K562 (cell line): ENCODE data around the gene ACSF3. TPM values are rescaled to one million over a fixed set of nuclear protein-coding genes. Genes with fewer than 3 reads are reported as not detected.

ENCODE experiments used
- BHLHE40 ChIP-seq: IDR thresholded peaks from 2 replicates; pipeline ENCODE4 v1.6.1; 2011; ENCODE audit warnings: low read length, improper control_type of control experiment
- CCNT2 ChIP-seq: IDR thresholded peaks from 2 replicates; pipeline ENCODE4 v1.6.1; 2011; ENCODE audit warnings: borderline replicate concordance, low read depth, mild to moderate bottlenecking, moderate library complexity, mixed read lengths, low read length; ENCODE audit not compliant: insufficient read length; ENCODE audit errors: extremely low read depth
- GATAD2B ChIP-seq: fragments of 450-650 bp; IDR thresholded peaks from 2 replicates; pipeline ENCODE4 v1.6.1; 2017; ENCODE audit warnings: mild to moderate bottlenecking, borderline replicate concordance
- HNRNPLL ChIP-seq: fragments of 200-400 bp; formaldehyde crosslinking; IDR thresholded peaks from 2 replicates; pipeline ENCODE4 v1.6.1; 2017; ENCODE audit warnings: low read length, low read depth, mild to moderate bottlenecking; ENCODE audit not compliant: poor library complexity, severe bottlenecking
- KDM5B ChIP-seq: fragments of 200-600 bp; sonication (generic); IDR thresholded peaks from 2 replicates; pipeline ENCODE4 v1.6.1; 2012; ENCODE audit warnings: low read depth, mild to moderate bottlenecking, moderate library complexity, low read length, control low read depth, inconsistent platforms; ENCODE audit not compliant: insufficient replicate concordance
- PHF21A ChIP-seq: fragments of 450-650 bp; IDR thresholded peaks from 2 replicates; pipeline ENCODE4 v1.6.1; 2017; ENCODE audit warnings: low read depth, borderline replicate concordance
- RAD21 ChIP-seq, 2 experiments: fragments of 250-450 bp in 1 of 2; fragments of 450-650 bp in 1 of 2; sonication (Bioruptor Pico) in 1 of 2; formaldehyde crosslinking in 1 of 2; IDR thresholded peaks in 1 of 2; conservative IDR thresholded peaks in 1 of 2; 2 replicates each; pipeline versions ENCODE4 v1.4.0 to v1.8.0; 2020 to 2022; ENCODE audit warnings: mild to moderate bottlenecking in 2 of 2, moderate library complexity in 1 of 2
- RBBP5 ChIP-seq: fragments of 200-600 bp; sonication (generic); IDR thresholded peaks from 2 replicates; pipeline ENCODE4 v1.6.1; 2012; ENCODE audit warnings: borderline replicate concordance, mild to moderate bottlenecking, low read length, control low read depth, inconsistent platforms; ENCODE audit not compliant: insufficient read depth, poor library complexity, severe bottlenecking
- RBFOX2 ChIP-seq: fragments of 200-400 bp; formaldehyde crosslinking; IDR thresholded peaks from 2 replicates; pipeline ENCODE4 v1.6.1; 2017; ENCODE audit warnings: low read depth, mild to moderate bottlenecking, low read length, moderate library complexity
- RBM15 ChIP-seq: fragments of 200-400 bp; formaldehyde crosslinking; IDR thresholded peaks from 2 replicates; pipeline ENCODE4 v1.6.1; 2018; ENCODE audit warnings: mild to moderate bottlenecking, low read length, moderate library complexity; ENCODE audit not compliant: insufficient read depth
- TBP ChIP-seq: optimal IDR thresholded peaks from 2 replicates; pipeline ENCODE3; 2011; ENCODE audit warnings: low read depth, low read length, improper control_type of control experiment
- YY1 ChIP-seq, 3 experiments: IDR thresholded peaks; 2 replicates each; pipeline ENCODE4 v1.6.1; 2011; ENCODE audit warnings: low read length in 2 of 3, mild to moderate bottlenecking in 2 of 3, moderate library complexity in 2 of 3, borderline replicate concordance in 1 of 3, control low read depth in 1 of 3, low read depth in 1 of 3; ENCODE audit not compliant: insufficient read depth in 3 of 3, insufficient replicate concordance in 2 of 3, control insufficient read depth in 1 of 3, insufficient read length in 1 of 3; ENCODE audit errors: extremely low read depth in 1 of 3
- ZNF41 ChIP-seq: fragments of 250-450 bp; sonication (Bioruptor Pico); conservative IDR thresholded peaks from 2 replicates; pipeline ENCODE4 v1.4.0; 2020; ENCODE audit warnings: mild to moderate bottlenecking
- ZNF696 ChIP-seq: fragments of 250-450 bp; sonication (Bioruptor Pico); conservative IDR thresholded peaks from 2 replicates; pipeline ENCODE4 v1.4.0; 2020; ENCODE audit warnings: mild to moderate bottlenecking, moderate library complexity
- polyA plus RNA-seq, 8 experiments: library from polyadenylated mRNA; depleted of rRNA in 4 of 8; stranded (reverse) in 5 of 8; unstranded in 3 of 8; fragments of >200 nt; fragmentation: Nextera tagmentation in 2 of 8; fragmentation: Illumina TruSeq in 1 of 8; extraction: Ambion mirVana in 2 of 8; extraction: Trizol in 1 of 8; gene quantifications; 2 replicates each; pipeline versions ENCODE4 v1.2.1 to v1.2.3, GENCODE V29; 2011 to 2014; ENCODE audit warnings: inconsistent platforms in 1 of 8, missing spikeins in 1 of 8
- total RNA-seq, 7 experiments: library from RNA; depleted of rRNA in 6 of 7; stranded (reverse); fragments of >200 nt in 6 of 7; fragmentation: Illumina TruSeq in 2 of 7; extraction: Trizol in 2 of 7; gene quantifications; 2 replicates each; pipeline versions ENCODE4 v1.2.1 to v1.2.3, GENCODE V29; 2011 to 2021; ENCODE audit warnings: low replicate concordance in 1 of 7
- TF ChIP-seq, protein P1 (sequence below): fragments of 250-450 bp; sonication (Bioruptor Pico); IDR thresholded peaks from 2 replicates; pipeline ENCODE4 v1.4.0; 2020; ENCODE audit warnings: mild to moderate bottlenecking
- TF ChIP-seq, protein P2 (sequence below), 2 experiments: fragments of 450-650 bp; conservative IDR thresholded peaks; 2 replicates each; pipeline ENCODE4 v1.6.1; 2017; ENCODE audit warnings: mild to moderate bottlenecking in 2 of 2, moderate library complexity in 2 of 2
- TF ChIP-seq, protein P3 (sequence below): fragments of 200-800 bp; sonication (Bioruptor generic); IDR thresholded peaks from 2 replicates; pipeline ENCODE4 v1.6.1; 2016; ENCODE audit warnings: missing genetic modification characterization, missing compliant biosample characterization

Gene ACSF3
- total and polyA plus RNA-seq, 9 of the 15 experiments (the other 6 are each of a cell fraction or from before 2014, with no cell fraction given): 0.77 to 32.8 (median 14.7) TPM

DNA sequence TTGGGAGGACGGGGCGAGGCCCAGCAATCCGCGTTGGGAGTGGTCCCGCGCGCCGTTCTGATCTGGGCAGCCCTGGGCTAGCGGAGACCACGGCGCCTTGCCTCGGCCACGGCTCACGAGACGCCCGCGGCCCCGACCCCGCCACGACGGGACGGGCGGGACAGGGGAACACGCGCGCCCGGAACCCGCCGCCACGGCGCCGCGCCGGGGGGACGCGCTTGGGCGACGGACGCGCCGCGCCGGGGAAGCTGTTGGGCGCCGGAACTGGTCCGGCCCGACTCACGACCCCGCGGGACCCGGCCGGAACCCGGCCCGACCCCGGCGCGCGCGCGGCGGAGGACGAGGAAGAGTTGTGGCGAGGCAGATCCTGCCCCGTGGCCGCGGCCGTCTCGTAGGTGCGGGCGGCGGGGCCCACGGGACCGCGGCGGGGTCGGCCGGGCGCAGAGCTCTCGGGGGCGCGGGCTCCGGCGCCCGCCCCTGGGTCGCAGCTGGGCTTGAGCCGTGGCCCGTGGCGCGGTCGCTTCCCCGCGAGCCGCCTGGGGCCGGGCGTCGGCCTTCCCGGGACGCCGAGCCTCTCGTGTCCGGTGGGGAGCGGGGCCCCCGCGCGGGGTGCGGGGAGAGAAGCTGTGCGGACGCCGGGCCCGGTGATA is at the start of gene ACSF3 (continued):
- peak; percentile 84 for TF ChIP-seq CCNT2
- TF ChIP-seq BHLHE40: peak; percentile 32; the same call in 1 of the 2 replicates
- peak; percentile 64 for TF ChIP-seq TBP
- TF ChIP-seq YY1 (IDR thresholded peaks at IDR 0.05; ENCODE audit: borderline replicate concordance in 1 of 3, control insufficient read depth in 1 of 3, extremely low read depth in 1 of 3, insufficient read depth in 3 of 3, insufficient read length in 1 of 3, insufficient replicate concordance in 2 of 3, low read depth in 1 of 3, low read length in 2 of 3): peak in 2 of 3 experiments; percentile 74 to 87
- peak; percentile 98 for TF ChIP-seq RBBP5
- TF ChIP-seq KDM5B: peak; percentile 81
- TF ChIP-seq, protein P1, sequence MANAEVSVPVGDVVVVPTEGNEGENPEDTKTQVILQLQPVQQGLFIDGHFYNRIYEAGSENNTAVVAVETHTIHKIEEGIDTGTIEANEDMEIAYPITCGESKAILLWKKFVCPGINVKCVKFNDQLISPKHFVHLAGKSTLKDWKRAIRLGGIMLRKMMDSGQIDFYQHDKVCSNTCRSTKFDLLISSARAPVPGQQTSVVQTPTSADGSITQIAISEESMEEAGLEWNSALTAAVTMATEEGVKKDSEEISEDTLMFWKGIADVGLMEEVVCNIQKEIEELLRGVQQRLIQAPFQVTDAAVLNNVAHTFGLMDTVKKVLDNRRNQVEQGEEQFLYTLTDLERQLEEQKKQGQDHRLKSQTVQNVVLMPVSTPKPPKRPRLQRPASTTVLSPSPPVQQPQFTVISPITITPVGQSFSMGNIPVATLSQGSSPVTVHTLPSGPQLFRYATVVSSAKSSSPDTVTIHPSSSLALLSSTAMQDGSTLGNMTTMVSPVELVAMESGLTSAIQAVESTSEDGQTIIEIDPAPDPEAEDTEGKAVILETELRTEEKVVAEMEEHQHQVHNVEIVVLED: peak; percentile 90
- TF ChIP-seq ZNF41 (CRISPR knock-in tag): 0 out of 2 replicates have a peak, but pooled peaks have one; percentile 20
- TF ChIP-seq ZNF696 (CRISPR knock-in tag): no peak
- TF ChIP-seq, protein P2, sequence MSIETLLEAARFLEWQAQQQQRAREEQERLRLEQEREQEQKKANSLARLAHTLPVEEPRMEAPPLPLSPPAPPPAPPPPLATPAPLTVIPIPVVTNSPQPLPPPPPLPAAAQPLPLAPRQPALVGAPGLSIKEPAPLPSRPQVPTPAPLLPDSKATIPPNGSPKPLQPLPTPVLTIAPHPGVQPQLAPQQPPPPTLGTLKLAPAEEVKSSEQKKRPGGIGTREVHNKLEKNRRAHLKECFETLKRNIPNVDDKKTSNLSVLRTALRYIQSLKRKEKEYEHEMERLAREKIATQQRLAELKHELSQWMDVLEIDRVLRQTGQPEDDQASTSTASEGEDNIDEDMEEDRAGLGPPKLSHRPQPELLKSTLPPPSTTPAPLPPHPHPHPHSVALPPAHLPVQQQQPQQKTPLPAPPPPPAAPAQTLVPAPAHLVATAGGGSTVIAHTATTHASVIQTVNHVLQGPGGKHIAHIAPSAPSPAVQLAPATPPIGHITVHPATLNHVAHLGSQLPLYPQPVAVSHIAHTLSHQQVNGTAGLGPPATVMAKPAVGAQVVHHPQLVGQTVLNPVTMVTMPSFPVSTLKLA (conservative IDR thresholded peaks at IDR 0.05): no peak
- TF ChIP-seq RBFOX2: peak; percentile 79
- no peak for TF ChIP-seq PHF21A
- TF ChIP-seq, protein P3, sequence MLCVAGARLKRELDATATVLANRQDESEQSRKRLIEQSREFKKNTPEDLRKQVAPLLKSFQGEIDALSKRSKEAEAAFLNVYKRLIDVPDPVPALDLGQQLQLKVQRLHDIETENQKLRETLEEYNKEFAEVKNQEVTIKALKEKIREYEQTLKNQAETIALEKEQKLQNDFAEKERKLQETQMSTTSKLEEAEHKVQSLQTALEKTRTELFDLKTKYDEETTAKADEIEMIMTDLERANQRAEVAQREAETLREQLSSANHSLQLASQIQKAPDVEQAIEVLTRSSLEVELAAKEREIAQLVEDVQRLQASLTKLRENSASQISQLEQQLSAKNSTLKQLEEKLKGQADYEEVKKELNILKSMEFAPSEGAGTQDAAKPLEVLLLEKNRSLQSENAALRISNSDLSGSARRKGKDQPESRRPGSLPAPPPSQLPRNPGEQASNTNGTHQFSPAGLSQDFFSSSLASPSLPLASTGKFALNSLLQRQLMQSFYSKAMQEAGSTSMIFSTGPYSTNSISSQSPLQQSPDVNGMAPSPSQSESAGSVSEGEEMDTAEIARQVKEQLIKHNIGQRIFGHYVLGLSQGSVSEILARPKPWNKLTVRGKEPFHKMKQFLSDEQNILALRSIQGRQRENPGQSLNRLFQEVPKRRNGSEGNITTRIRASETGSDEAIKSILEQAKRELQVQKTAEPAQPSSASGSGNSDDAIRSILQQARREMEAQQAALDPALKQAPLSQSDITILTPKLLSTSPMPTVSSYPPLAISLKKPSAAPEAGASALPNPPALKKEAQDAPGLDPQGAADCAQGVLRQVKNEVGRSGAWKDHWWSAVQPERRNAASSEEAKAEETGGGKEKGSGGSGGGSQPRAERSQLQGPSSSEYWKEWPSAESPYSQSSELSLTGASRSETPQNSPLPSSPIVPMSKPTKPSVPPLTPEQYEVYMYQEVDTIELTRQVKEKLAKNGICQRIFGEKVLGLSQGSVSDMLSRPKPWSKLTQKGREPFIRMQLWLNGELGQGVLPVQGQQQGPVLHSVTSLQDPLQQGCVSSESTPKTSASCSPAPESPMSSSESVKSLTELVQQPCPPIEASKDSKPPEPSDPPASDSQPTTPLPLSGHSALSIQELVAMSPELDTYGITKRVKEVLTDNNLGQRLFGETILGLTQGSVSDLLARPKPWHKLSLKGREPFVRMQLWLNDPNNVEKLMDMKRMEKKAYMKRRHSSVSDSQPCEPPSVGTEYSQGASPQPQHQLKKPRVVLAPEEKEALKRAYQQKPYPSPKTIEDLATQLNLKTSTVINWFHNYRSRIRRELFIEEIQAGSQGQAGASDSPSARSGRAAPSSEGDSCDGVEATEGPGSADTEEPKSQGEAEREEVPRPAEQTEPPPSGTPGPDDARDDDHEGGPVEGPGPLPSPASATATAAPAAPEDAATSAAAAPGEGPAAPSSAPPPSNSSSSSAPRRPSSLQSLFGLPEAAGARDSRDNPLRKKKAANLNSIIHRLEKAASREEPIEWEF (CRISPR knock-in tag): no peak
- TF ChIP-seq RAD21 (CRISPR knock-in tag; conservative IDR thresholded peaks at IDR 0.05 in 1 of 2, IDR thresholded peaks at IDR 0.05 in 1 of 2): peak in 1 of 2 experiments; percentile 39; a peak in 2 of 4 replicates
- no peak for TF ChIP-seq RBM15
- TF ChIP-seq GATAD2B: peak; percentile 98
- peak; percentile 20 for TF ChIP-seq HNRNPLL
